NCI-H526 treated with DMSO at 0.1 percent for 48 hours (cell line): ENCODE data around the gene SON.
"Not testable (repeated sequence)": the region's sequence is repeated elsewhere in the genome, so short reads cannot be mapped to it uniquely, and the experiment has no call there.

Source experiments
- DNase-seq: peaks from one replicate; lab custom pipeline; 2025; lab: John Stamatoyannopoulos, UW

Gene SON

GRCh38 chr21:33546086-33546485, 3.2 kb downstream of the SON start:
- DNase-seq = no peak

- DNase-seq = no peak
Measured at GRCh38 chr21:33549848-33550771, 7.3 kb downstream of the SON start.

- DNase-seq = no peak
Measured at GRCh38 chr21:33550772-33551660, 8.2 kb downstream of the SON start.

- DNase-seq = no peak
Measured at GRCh38 chr21:33551664-33552063, 8.8 kb downstream of the SON start.

GRCh38 chr21:33552093-33552998, 9.5 kb downstream of the SON start:
- no peak for DNase-seq

- no peak for DNase-seq
Measured at GRCh38 chr21:33552999-33553598, 10.3 kb downstream of the SON start.

GRCh38 chr21:33554236-33554981, 11.6 kb downstream of the SON start:
- no peak for DNase-seq

- no peak for DNase-seq
Measured at GRCh38 chr21:33554982-33555344, 12.1 kb downstream of the SON start.

GRCh38 chr21:33557447-33557846, 14.6 kb downstream of the SON start:
- no peak for DNase-seq

- DNase-seq = no peak
Measured at GRCh38 chr21:33558777-33559421, 16.1 kb downstream of the SON start.

- no peak for DNase-seq
Measured at GRCh38 chr21:33559813-33560212, 17.0 kb downstream of the SON start.

- DNase-seq = no peak
Measured at GRCh38 chr21:33560965-33561364, 18.1 kb downstream of the SON start.

- DNase-seq = no peak
Measured at GRCh38 chr21:33561373-33561772, 18.5 kb downstream of the SON start.

GRCh38 chr21:33562389-33562788, 19.6 kb downstream of the SON start:
- no peak for DNase-seq

GRCh38 chr21:33566514-33566913, 23.7 kb downstream of the SON start:
- no peak for DNase-seq

GRCh38 chr21:33567914-33568313, 25.1 kb downstream of the SON start:
- DNase-seq = no peak

GRCh38 chr21:33568448-33568847, 25.6 kb downstream of the SON start:
- DNase-seq = no peak

GRCh38 chr21:33569991-33570390, 27.2 kb downstream of the SON start:
- DNase-seq = no peak

GRCh38 chr21:33572350-33572749, 29.5 kb downstream of the SON start:
- DNase-seq = no peak

GRCh38 chr21:33576741-33577141, 33.9 kb downstream of the SON start:
- not testable (repeated sequence) for DNase-seq
